H9 (cell line): Measurements from ENCODE around the gene SNRNP40. TPM values are rescaled to one million over a fixed set of nuclear protein-coding genes. Genes with fewer than 3 reads are reported as not detected.
A peak's percentile ranks its signal among the peaks of the same experiment; 100 is the strongest.

ENCODE experiments used
- DNase-seq: peaks from one replicate; pipeline ENCODE4 v3.0.0-alpha.2; 2017
- H2AFZ ChIP-seq: one replicate; pipeline ENCODE4 v1.6.1; 2013; ENCODE audit warnings: mild to moderate bottlenecking, low read length, control low read depth, moderate library complexity
- H2AK5ac ChIP-seq: 2 replicates; pipeline ENCODE4 v1.6.1; 2013; ENCODE audit warnings: low read length, control low read depth, mixed read lengths; ENCODE audit not compliant: insufficient read length
- H2BK120ac ChIP-seq: one replicate; pipeline ENCODE4 v1.6.1; 2013; ENCODE audit warnings: low read depth, mild to moderate bottlenecking, low read length, control low read depth, inconsistent platforms; ENCODE audit not compliant: poor library complexity, severe bottlenecking
- H2BK12ac ChIP-seq: 2 replicates; pipeline ENCODE4 v1.6.1; 2013; ENCODE audit warnings: low read length, control low read depth, mixed read lengths, low read depth; ENCODE audit not compliant: insufficient read length
- H2BK15ac ChIP-seq: 2 replicates; pipeline ENCODE4 v1.6.1; 2013; ENCODE audit warnings: low read depth, low read length, control low read depth
- H2BK20ac ChIP-seq: one replicate; pipeline ENCODE4 v1.6.1; 2013; ENCODE audit warnings: low read depth, mild to moderate bottlenecking, low read length, control low read depth, inconsistent platforms; ENCODE audit not compliant: poor library complexity, severe bottlenecking
- H2BK5ac ChIP-seq: 2 replicates; pipeline ENCODE4 v1.6.1; 2013; ENCODE audit warnings: low read length, control low read depth, mixed read lengths; ENCODE audit not compliant: insufficient read length
- H3K14ac ChIP-seq: 2 replicates; pipeline ENCODE4 v1.6.1; 2013; ENCODE audit warnings: low read length, control low read depth; ENCODE audit not compliant: insufficient read depth
- H3K18ac ChIP-seq: 2 replicates; pipeline ENCODE4 v1.6.1; 2013; ENCODE audit warnings: low read depth, mild to moderate bottlenecking, mixed read lengths, low read length, control low read depth; ENCODE audit not compliant: insufficient read length
- H3K23ac ChIP-seq: 2 replicates; pipeline ENCODE4 v1.6.1; 2013; ENCODE audit warnings: low read length, control low read depth, mixed read lengths, low read depth; ENCODE audit not compliant: insufficient read length
- H3K23me2 ChIP-seq: 2 replicates; pipeline ENCODE4 v1.6.1; 2013; ENCODE audit warnings: low read depth, mild to moderate bottlenecking, mixed read lengths, low read length, control low read depth; ENCODE audit not compliant: insufficient read length, poor library complexity, severe bottlenecking
- H3K27ac ChIP-seq: 2 replicates; pipeline ENCODE4 v1.5.1; 2013; ENCODE audit warnings: low read length, control low read depth, mixed read lengths, low read depth; ENCODE audit not compliant: insufficient read length
- H3K27me3 ChIP-seq: 2 replicates; pipeline ENCODE4 v1.6.1; 2013; ENCODE audit warnings: low read length, control low read depth, inconsistent platforms; ENCODE audit not compliant: insufficient read depth
- H3K4ac ChIP-seq: 2 replicates; pipeline ENCODE4 v1.6.1; 2013; ENCODE audit warnings: low read depth, mild to moderate bottlenecking, control low read depth, inconsistent platforms, low read length, moderate library complexity
- H3K4me1 ChIP-seq: 2 replicates; pipeline ENCODE4 v1.6.1; 2013; ENCODE audit warnings: low read length, control low read depth, inconsistent platforms; ENCODE audit not compliant: insufficient read depth
- H3K4me2 ChIP-seq: 2 replicates; pipeline ENCODE4 v1.6.1; 2013; ENCODE audit warnings: low read length, control low read depth, mixed read lengths; ENCODE audit not compliant: insufficient read length, insufficient read depth
- H3K56ac ChIP-seq: 2 replicates; pipeline ENCODE4 v1.6.1; 2013; ENCODE audit warnings: low read depth, mild to moderate bottlenecking, mixed read lengths, low read length, control low read depth; ENCODE audit not compliant: insufficient read length
- H3K79me1 ChIP-seq: 2 replicates; pipeline ENCODE4 v1.6.1; 2013; ENCODE audit warnings: low read depth, mild to moderate bottlenecking, moderate library complexity, low read length, control low read depth, inconsistent platforms; ENCODE audit not compliant: insufficient read depth, poor library complexity, severe bottlenecking
- H3K79me2 ChIP-seq: 2 replicates; pipeline ENCODE4 v1.6.1; 2013; ENCODE audit warnings: low read length, control low read depth, inconsistent platforms; ENCODE audit not compliant: insufficient read depth
- H3K9ac ChIP-seq: 2 replicates; pipeline ENCODE4 v1.6.1; 2013; ENCODE audit warnings: low read length, control low read depth, mixed read lengths; ENCODE audit not compliant: insufficient read length; ENCODE audit errors: extremely low read depth
- H3K9me3 ChIP-seq: one replicate; pipeline ENCODE4 v1.6.1; 2013; ENCODE audit warnings: low read depth, low read length, inconsistent platforms; ENCODE audit not compliant: control insufficient read depth
- H3T11ph ChIP-seq: one replicate; pipeline ENCODE4 v1.6.1; 2013; ENCODE audit warnings: mild to moderate bottlenecking, low read length, control low read depth, inconsistent platforms
- H4K20me1 ChIP-seq: one replicate; pipeline ENCODE4 v1.6.1; 2013; ENCODE audit not compliant: control insufficient read depth, insufficient read length, insufficient read depth
- H4K5ac ChIP-seq: 2 replicates; pipeline ENCODE4 v1.6.1; 2013; ENCODE audit warnings: low read depth, mild to moderate bottlenecking, mixed read lengths, low read length, control low read depth; ENCODE audit not compliant: insufficient read length
- H4K8ac ChIP-seq: replicated peaks from 2 replicates; pipeline ENCODE4 v1.6.1; 2013; ENCODE audit warnings: low read length, control low read depth, mixed read lengths, low read depth; ENCODE audit not compliant: insufficient read length
- H4K91ac ChIP-seq: 2 replicates; pipeline ENCODE4 v1.6.1; 2013; ENCODE audit warnings: low read depth, mild to moderate bottlenecking, moderate library complexity, mixed read lengths, low read length, control low read depth; ENCODE audit not compliant: insufficient read length
- H3K27ac Mint-ChIP-seq, 3 experiments: 2 replicates in 2 of 3; 3 replicates in 1 of 3; pipeline ENCODE4 v1.8.0; 2020 to 2021; ENCODE audit warnings: mixed read lengths in 3 of 3, mild to moderate bottlenecking in 1 of 3, moderate library complexity in 1 of 3
- H3K27me3 Mint-ChIP-seq: 2 replicates; pipeline ENCODE4 v1.8.0; 2021; ENCODE audit warnings: low read depth, mild to moderate bottlenecking, moderate library complexity, mixed read lengths
- H3K36me3 Mint-ChIP-seq, 3 experiments: 2 replicates in 2 of 3; 3 replicates in 1 of 3; pipeline ENCODE4 v1.8.0; 2020 to 2021; ENCODE audit warnings: low read depth in 3 of 3, mixed read lengths in 3 of 3; ENCODE audit not compliant: insufficient read depth in 1 of 3
- H3K4me1 Mint-ChIP-seq, 2 experiments: 2 replicates each; pipeline ENCODE4 v1.8.0; 2020; ENCODE audit warnings: mixed read lengths in 2 of 2
- H3K4me3 Mint-ChIP-seq, 2 experiments: 2 replicates in 1 of 2; 3 replicates in 1 of 2; pipeline ENCODE4 v1.8.0; 2020 to 2021; ENCODE audit warnings: mild to moderate bottlenecking in 2 of 2, mixed read lengths in 2 of 2, moderate library complexity in 1 of 2
- H3K9me3 Mint-ChIP-seq, 2 experiments: 2 replicates in 1 of 2; 3 replicates in 1 of 2; pipeline ENCODE4 v1.8.0; 2020; ENCODE audit warnings: mild to moderate bottlenecking in 2 of 2, mixed read lengths in 2 of 2, moderate library complexity in 1 of 2
- WGBS: extraction: QIAGEN DNeasy Blood & Tissue Kit; methylation state at CpG from one replicate; pipeline ENCODE4 v1.1.7; 2013; ENCODE audit warnings: missing lambda C conversion rate, low lambda C conversion rate, mixed read lengths; ENCODE audit not compliant: insufficient read length; ENCODE audit errors: extremely low coverage; 5-methylcytosine and 5-hydroxymethylcytosine counted together
- total RNA-seq: library from RNA; stranded (reverse); gene quantifications from 2 replicates; pipeline ENCODE4 v1.2.1, GENCODE V29; 2021
- TF ChIP-seq, protein P1 (sequence below): fragments of 200-600 bp; sonication (generic); conservative IDR thresholded peaks from 3 replicates; pipeline ENCODE4 v1.8.0; 2021; ENCODE audit warnings: antibody characterized with exemption, mild to moderate bottlenecking

SNRNP40 gene
- total RNA-seq, 1 experiment from 2014 or later, result 132 TPM

DNA sequence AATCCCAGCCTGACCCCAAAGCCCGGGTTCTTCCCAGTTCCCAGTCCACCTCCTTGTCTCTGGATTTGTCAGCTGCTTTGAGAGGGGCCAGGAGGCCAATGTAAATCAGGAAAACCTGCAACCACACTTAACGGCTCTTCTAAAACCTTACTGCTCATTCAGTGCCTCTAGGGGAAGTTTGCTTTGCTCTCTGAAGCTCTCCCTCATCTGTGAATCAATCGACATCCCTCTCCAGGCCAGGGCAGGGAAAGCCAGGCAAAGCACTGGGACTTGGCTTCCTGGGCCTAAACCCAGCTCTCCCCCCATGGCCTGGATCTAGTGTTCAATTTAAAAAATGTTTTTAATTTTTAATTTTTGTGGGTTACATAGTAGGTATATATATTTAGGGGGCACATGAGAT, 66.2 kb downstream of the SNRNP40 start:
- Histone ChIP-seq H3K27ac (no peak overlapping the region), H3K79me2 (no peaks in the 10 kb centered on the region; the same call in 1 of the 2 replicates), H3K9ac (no peak overlapping the region), H3K9me3 (no peaks in the 10 kb centered on the region), H4K5ac (no peak overlapping the region), H2BK20ac (no peak overlapping the region), H4K91ac (no peak overlapping the region), H2BK5ac (no peak overlapping the region), H3K4ac (no peak overlapping the region), H3K23me2 (no peaks in the 10 kb centered on the region), H3K27me3 (no peaks in the 10 kb centered on the region), H3K4me2 (no peak overlapping the region), H2BK12ac (no peak overlapping the region), H3K56ac (no peak overlapping the region), H3K79me1 (no peaks in the 10 kb centered on the region), H3K18ac (no peak overlapping the region), H4K20me1 (no peaks in the 10 kb centered on the region), H3K4me1 (no peaks in the 10 kb centered on the region), H2AK5ac (no peak overlapping the region), H2BK15ac (no peak overlapping the region), H2AFZ (no peak overlapping the region), H3T11ph (no peak overlapping the region), H4K8ac (no peak overlapping the region), H3K23ac (no peak overlapping the region), H3K14ac (no peak overlapping the region), H2BK120ac (no peak overlapping the region)
- H3K27me3 Mint-ChIP-seq, result no peaks in the 10 kb centered on the region
- TF ChIP-seq, protein P1, sequence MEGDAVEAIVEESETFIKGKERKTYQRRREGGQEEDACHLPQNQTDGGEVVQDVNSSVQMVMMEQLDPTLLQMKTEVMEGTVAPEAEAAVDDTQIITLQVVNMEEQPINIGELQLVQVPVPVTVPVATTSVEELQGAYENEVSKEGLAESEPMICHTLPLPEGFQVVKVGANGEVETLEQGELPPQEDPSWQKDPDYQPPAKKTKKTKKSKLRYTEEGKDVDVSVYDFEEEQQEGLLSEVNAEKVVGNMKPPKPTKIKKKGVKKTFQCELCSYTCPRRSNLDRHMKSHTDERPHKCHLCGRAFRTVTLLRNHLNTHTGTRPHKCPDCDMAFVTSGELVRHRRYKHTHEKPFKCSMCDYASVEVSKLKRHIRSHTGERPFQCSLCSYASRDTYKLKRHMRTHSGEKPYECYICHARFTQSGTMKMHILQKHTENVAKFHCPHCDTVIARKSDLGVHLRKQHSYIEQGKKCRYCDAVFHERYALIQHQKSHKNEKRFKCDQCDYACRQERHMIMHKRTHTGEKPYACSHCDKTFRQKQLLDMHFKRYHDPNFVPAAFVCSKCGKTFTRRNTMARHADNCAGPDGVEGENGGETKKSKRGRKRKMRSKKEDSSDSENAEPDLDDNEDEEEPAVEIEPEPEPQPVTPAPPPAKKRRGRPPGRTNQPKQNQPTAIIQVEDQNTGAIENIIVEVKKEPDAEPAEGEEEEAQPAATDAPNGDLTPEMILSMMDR, result no peak
- no peak overlapping the region for H3K4me3 Mint-ChIP-seq
- no peak for DNase-seq
- H3K4me1 Mint-ChIP-seq, result peaks cover 6 to 10% of the 10 kb centered on the region in 2 experiments; a peak in 3 of 4 replicates
- H3K36me3 Mint-ChIP-seq, result no peaks in the 10 kb centered on the region
- peak overlapping the region in 1 of 3 experiments; percentile 76; a peak in 2 of 7 replicates for H3K27ac Mint-ChIP-seq
- H3K9me3 Mint-ChIP-seq, result no peaks in the 10 kb centered on the region
- WGBS, result no CpG with 5 or more reads among the region's 3 CpGs
